NK-92 (cell line): ENCODE measurements around the gene RBM33.

Source experiments
- DNase-seq: peaks from one replicate; lab custom pipeline; 2025; ENCODE audit not compliant: unreplicated experiment; lab: John Stamatoyannopoulos, UW

The RBM33 gene

GRCh38 chr7:155722118-155722517, 77.7 kb downstream of the RBM33 start:
- DNase-seq = no peak

- DNase-seq = no peak
Observed at GRCh38 chr7:155722936-155723335, 78.5 kb downstream of the RBM33 start.

DNA sequence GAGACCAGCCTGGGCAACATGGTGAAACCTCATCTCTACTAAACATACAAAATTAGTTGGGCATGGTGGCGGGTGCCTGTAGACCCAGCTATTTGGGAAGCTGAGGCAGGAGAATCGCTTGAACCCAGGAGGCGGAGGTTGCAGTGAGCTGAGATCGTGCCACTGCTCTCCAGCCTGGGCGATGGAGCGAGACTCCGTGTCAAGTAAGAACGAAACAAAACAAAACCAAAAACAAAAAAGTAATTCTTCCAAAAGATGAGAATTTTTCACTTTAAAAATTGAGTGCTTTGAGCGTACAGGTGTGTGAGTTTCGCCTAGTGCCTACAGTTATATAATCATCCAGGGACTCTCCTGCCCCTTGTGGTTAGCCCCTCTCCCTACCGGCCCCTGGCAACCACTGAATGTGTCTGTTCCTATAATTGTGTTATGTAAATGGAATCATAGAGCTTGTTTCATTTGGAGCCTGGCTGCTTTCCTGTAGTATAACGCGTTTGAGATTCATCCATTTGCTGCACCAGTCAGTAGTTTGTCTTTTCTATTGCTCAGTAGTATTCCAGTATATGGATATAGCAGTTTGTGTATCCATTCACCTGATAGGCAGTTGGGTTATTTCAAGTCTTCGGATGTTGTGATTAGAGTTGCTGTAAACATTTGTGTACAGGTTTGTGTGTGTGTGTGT, 80.0 kb downstream of the RBM33 start:
- DNase-seq = no peak

DNA sequence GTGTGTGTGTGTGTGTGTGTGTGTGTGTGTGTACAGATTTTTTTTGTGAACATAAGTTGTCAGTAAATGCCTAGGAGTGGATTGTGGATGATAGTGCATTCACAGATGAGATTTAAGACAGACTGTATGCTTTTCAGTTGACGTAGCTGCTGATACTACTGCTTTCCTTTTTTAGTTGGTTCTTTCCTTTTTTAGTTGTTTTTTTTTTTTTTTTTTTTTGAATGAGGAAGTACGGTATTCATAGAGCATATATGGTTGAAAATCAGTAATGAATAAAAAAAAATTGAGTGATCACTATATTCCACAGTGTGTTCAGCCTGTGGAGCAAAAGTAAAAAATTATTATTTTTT, 80.5 kb downstream of the RBM33 start:
- DNase-seq = no peak

DNA sequence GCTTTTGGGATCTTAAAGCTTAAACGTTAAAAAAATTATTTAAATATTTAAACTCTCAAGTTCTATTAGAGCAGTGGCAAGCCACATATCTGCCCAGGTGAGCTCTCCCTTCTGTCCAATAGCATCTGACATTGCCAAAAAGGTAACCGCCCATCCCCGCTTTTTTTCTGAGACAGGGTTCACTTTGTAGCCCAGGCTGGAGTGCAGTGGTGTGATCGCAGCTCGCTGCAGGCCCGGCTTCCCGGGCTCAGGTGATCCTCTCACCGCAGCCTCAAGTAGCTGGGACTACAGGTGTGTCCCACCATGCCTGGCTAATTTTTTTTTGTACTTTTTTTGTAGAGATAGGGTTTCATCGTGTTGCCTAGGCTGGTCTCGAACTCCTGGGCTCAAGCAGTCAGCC, 83.2 kb downstream of the RBM33 start:
- no peak for DNase-seq

- no peak for DNase-seq
Observed at GRCh38 chr7:155728116-155728515, 83.7 kb downstream of the RBM33 start.

DNA sequence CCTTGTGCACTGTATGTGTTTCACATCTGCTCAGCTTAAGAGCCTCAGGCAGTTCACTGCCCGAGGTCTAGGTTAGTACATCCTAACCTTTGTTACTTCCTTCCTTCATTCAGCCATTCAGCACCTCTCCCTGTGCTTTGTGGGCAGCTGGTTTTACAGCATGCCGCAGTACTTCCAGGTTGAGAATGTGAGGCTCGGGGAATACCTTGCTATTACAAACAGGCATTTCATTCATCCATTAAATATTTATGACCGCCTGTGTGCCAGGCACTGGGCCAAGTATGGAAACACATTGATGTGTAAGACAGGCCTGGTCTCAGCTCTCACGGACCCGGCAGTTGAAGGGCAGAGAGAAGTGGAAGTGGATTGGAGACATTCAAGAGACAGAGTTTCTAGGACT, 85.4 kb downstream of the RBM33 start:
- no peak for DNase-seq

DNA sequence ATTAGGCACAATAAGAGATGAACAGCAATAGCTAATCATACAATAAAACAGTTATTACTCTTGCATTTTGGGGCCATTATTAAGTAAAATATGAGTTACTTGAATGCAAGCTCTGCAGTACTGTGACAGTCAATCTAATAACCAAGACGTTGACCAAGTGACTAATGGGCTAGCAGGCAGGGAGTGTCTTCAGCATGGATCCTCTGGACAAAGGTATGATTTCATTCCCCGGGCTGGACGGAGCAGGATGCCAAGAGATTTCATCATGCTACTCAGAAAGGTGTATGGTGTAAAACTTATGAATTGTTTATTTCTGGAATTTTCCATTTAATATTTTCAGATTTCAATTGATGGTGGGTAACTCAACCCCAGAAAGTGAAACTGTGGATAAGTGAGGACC, 86.9 kb downstream of the RBM33 start:
- no peak for DNase-seq

DNA sequence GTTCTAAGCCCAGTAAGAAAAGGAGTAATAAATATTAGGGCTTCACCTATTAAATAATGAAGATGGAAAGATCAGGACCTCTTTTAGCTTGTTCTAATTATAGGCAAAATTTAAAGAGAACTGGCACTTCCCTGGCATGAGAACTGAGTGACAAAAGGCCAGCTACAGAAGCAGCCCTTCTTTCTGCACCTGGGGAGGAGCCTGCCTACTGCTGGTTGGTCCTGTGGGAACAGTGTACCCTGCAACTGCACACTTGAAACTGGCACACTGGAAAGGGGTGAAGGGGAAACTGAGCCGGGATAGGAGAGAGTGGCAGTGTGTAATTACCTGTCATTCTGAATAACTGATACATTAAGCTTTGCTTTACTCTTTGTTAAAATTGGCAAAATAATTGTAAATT, 87.4 kb downstream of the RBM33 start:
- DNase-seq = no peak

- no peak for DNase-seq
Observed at GRCh38 chr7:155732286-155732685, 87.8 kb downstream of the RBM33 start.

DNA sequence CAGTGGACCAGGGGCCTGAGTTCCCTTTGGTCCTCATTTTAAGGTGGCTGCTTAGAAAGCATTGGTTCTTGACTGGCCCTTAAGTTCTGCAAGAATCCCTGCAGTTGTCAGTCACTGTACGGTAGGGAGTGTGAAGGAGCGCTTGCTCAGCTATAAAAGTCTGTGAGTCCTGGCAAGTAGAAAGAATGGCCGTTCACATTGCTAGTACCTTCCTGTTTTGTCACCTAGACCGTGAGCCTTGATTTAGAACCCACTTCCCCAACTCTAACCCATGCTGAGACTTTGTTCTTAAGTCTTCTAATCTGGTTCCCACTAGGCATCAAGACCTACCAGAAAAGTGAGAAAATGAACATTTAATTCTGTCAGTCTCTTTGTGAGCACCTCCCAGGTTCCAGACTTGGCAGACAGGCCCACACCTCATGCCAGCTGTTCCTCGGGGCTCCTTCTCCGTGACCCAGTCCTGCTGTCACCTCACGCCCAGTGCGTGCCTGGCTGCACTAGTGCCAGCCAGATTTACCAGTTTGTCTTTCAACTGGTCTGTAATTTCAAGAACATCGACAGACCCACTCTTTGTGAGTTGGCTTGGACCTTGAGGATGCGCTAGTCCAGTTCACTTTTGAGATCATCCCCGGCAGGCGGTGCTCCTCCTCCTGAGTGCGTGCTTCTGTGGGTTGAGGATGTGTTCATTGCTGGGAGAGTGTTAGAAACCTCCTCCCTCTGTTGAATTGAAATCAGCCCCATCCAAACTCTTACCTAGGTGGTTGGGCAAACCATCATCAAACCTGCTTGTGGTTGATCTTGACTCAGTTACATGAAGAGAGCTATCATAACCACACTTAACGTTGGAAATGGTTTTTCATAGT, 89.4 kb downstream of the RBM33 start:
- DNase-seq = no peak

DNA sequence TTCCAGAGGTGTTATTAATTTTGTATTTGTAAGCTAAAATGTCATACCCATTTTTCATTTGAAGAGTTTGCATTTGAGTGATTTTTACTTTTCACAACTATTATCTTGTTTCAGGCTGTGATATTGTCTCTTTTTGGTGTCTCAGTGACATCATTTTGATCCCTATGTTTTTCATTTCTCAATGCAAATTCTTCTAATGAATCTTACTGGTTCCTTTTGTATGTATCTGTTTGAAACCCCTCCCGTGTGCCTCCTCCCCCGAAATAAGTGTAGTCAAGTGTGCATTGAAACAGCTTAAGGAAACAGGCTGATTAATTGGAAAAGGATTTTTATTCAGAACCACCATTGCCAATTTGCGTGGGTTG, 90.0 kb downstream of the RBM33 start:
- no peak for DNase-seq

DNA sequence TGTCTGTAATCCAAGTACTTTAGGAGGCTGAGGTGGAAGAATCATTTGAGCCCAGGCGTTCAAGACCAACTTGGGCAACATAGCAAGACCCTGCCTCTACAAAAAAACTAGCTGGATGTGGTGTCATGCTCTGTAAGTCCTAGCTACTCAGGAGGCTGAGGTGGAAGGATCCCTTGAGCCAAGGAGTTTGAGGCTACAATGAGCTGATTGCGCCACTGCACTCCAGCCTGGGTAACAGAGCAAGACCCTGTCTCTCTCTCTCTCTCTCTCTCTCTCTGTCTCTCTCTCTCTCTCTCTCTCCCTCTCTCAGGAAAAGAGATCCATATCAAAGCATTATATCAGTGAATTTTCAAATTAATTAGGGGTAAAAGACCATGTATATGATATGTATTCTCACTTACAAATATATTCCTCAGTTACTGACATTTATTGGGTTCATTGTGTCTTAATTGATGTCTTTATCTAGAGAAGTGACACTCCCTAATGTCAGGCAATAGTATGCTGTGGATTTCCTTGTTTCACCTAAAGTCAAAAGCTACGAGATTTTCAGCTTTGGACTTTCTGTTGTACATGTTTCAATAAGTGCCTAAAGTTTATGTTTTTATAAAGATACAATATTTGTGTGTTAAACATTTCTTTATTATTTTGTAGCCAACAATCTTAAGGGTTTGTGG, 91.1 kb downstream of the RBM33 start:
- DNase-seq = no peak

- DNase-seq = no peak
Observed at GRCh38 chr7:155737590-155737989, 93.1 kb downstream of the RBM33 start.

- DNase-seq = no peak
Observed at GRCh38 chr7:155738104-155738503, 93.6 kb downstream of the RBM33 start.

- DNase-seq = no peak
Observed at GRCh38 chr7:155738652-155739537, 94.4 kb downstream of the RBM33 start.

DNA sequence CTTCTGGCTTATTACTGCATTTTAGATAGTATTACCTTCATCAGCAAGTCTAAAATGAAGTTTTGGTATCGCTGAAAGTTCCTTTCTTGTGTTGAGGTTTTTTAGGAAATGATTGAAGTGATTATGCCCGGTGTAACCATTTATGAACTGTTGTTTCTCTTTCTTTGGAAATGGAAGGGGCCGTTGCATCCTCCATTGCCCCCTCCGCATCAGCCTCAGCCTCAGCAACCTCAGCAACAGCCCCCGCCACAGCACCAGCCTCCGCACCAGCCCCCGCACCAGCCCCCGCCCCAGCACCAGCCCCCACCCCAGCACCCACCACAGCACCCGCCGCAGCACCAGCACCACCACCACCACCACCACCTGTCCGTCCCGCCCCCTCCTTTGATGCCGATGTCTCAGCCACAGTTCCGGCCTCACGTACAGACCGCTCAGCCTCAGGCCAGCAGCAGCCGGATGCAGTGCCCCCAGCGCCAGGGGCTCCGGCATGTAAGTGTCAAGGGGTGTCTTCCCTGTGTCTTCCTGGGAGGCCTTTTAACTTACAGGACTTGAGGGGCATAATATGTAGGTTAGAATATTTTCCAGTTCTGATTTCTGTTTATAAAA, 95.2 kb downstream of the RBM33 start:
- DNase-seq = no peak

DNA sequence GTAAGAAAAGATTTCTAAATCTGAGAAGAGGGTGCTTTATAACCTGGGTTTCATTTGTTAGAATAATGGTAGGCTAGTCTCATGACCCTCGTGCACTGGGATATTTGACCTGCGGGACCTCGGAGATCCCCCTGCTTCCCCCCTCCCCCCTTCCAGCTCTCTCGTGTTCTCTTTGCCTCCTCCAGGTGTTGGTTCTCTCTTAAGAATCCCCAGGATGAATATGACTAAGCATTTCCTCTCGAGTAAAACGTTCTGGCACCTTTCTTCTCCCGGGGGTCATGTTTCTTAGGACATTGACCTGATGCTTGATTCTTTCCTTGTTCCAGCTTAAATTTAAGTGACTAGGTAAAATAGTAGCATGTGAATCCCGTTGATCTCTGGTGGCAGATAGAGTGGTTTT, 96.6 kb downstream of the RBM33 start:
- no peak for DNase-seq

DNA sequence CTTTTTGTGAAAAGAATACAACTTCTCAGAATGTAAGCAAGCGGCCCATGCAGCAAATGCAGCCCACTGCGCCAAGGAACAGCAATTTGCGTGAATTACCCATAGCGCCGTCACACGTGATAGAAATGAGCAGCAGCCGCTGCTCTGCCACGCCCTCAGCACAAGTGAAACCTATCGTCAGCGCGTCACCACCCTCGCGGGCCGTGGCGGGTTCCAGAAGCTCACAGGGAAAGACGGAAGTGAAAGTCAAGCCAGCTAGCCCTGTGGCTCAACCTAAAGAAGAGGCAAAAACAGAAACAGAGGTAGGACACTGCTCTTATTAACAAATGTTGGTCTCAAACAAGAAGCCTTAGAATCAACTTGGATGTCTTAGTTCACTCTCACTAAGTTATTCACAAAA, 97.3 kb downstream of the RBM33 start:
- DNase-seq = no peak

- DNase-seq = no peak
Observed at GRCh38 chr7:155743177-155743576, 98.7 kb downstream of the RBM33 start.
